RPMI8226 (cell line): ENCODE data around the gene CDC27.
"Not testable (repeated sequence)": the region's sequence is repeated elsewhere in the genome, so short reads cannot be mapped to it uniquely, and the experiment has no call there.

Experiments
- DNase-seq: peaks from one replicate; pipeline ENCODE4 v3.0.0-alpha.2; 2015

Gene CDC27

DNA sequence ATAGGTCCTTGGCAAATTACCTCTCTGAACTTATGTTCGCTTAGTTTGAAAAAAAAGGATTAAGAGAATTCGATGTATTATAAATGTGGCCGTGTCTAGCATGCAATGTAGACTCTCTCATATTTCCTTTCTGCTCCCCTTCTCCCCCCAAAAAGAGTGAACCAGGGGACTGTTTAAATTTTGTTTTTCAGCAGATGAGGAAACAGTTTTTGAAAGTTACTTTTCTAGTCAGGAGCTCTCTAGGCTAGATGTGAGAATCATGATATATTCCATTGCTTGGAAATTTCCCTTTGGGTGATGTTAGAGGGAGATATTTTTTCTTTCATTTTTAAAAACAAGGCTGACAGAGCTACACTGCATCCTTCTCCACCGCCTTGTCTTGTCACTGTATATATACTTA, 1.1 kb upstream of the CDC27 start:
- no peak for DNase-seq

- DNase-seq: no peak
These were observed 690 bp upstream of the CDC27 start for GRCh38 chr17:47189732-47190237.

- DNase-seq: peak; percentile 22
These were observed 722 bp downstream of the CDC27 start for GRCh38 chr17:47188271-47188875.

- DNase-seq: no peak
These were observed 4.4 kb downstream of the CDC27 start for GRCh38 chr17:47184681-47185080.

DNA sequence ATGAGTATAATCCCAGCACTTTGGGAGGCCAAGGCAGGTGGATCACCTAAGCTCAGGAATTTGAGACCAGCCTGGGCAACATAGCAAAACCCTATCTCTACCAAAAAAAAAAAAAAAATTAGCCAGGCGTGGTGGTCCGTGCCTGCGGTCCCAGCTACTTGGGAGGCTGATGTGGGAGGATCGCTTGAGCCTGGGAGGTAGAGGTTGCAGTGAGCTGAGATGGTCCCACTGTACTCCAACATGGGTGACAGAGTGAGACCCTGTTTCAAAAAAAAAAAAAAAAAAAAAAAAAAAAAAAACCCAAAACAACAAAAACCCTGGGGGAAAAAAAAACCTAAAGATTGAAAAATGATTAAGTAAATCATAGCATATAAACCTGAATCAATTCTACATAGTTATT, 8.1 kb downstream of the CDC27 start:
- DNase-seq: not testable (repeated sequence)

- no peak for DNase-seq
These were observed 8.8 kb downstream of the CDC27 start for GRCh38 chr17:47180337-47180736.

GRCh38 chr17:47179141-47179540, 10.0 kb downstream of the CDC27 start:
- DNase-seq: no peak

GRCh38 chr17:47177261-47177660, 11.8 kb downstream of the CDC27 start:
- DNase-seq: no peak

DNA sequence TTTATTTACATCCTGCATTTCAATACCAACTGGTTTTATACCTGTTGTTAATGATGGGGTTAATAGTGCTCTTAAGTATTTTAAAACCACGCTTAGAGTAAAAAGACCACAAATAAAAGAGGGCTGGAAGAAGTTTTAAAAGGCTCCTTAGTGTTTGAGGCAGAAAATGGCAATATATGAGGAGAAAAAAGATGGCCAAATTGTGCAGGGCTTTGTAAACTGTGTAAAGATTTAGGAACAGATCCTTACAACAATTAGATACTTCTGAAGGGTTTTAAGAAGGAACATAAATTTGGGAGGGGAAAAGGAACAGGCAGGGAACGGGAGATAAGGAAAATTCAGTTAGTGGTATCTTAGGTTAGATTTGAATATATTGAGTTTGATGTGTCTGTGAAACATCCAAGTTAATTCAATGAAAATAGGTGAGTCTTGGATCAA, 12.7 kb downstream of the CDC27 start:
- DNase-seq: no peak

DNA sequence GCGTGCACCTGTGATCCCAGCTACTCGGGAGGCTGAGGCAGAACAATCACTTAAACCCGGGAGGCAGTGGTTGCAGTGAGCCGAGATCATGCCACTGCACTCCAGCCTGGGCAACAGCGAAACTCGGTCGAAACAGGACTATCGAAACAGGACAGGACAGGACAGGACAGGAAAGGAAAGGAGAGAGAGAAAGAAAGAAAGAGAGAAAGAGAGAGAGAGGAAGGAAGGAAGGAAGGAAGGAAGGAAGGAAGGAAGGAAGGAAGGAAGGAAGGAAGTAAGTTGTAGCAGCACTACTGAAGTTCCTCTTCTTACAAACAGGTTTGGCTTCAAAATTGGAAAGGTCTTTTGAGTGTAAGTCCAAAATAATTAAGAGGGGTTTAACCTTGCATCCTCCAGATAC, 14.3 kb downstream of the CDC27 start:
- not testable (repeated sequence) for DNase-seq

- DNase-seq: no peak
These were observed 16.2 kb downstream of the CDC27 start for GRCh38 chr17:47172696-47173565.

DNA sequence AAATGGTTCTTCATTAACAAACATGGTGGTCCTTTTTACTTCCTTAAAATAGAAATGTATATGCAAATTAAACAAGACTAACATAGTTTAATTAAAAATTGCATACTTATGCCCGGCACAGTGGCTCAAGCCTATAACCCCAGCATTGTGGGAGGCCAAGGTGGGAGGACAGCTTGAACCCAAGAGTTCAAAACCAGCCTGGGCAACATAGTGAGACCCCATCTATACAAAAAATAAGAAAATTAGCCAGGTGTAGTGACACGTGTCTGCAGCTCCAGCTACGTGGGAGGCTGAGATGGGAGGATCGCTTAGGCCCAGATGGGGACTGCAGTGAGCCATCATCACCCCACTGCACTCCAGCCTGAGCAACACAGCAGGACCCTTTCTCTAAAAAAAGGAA, 18.4 kb downstream of the CDC27 start:
- no peak for DNase-seq

GRCh38 chr17:47168896-47169295, 20.2 kb downstream of the CDC27 start:
- DNase-seq: not testable (repeated sequence)

GRCh38 chr17:47166854-47167253, 22.2 kb downstream of the CDC27 start:
- not testable (repeated sequence) for DNase-seq

- DNase-seq: no peak
These were observed 24.0 kb downstream of the CDC27 start for GRCh38 chr17:47165137-47165536.

DNA sequence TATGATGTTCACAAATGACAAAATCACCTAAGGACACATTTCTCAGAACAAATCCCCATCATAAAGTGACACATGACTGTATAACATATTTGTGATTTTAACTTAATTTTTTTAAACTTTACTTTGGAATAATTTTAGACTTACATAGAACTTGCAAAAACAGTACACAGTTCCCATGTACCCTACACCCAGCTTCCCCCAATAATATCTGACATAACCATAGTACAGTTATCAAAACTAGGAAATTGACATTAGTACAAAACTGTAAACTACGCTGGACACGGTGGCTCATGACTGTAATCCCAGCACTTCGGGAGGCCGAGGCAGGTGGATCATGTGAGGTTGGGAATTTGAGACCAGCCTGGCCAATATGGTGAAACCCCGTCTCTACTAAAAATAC, 24.8 kb downstream of the CDC27 start:
- DNase-seq: no peak

DNA sequence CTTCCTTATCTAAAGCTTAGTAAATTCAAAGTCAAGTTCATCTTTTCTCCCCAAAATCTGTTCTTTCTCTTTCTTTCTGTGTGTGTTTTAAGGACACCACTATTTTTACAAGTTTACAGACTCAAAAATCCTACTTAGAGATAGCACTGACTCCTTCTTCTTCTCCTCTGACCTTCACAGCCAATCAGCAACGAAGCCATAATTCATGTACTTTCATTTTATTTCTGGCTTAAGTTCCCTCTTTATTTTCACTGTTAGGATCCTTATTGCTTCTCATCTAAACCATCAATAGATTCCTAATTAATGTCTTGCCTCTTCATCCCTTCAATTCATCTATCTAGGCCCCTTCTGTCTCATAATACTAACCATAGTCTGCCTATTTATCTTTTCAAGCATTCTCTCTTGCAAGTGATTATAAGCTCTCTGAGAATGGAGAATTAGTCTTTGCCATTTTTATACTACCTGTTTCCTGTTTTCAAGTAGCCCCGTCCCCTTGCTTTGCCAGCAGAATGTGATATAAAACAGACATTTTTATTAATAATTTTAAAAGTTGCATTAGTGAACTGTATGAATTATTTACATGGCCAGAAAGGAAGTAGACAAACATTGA, 27.0 kb downstream of the CDC27 start:
- no peak for DNase-seq

DNA sequence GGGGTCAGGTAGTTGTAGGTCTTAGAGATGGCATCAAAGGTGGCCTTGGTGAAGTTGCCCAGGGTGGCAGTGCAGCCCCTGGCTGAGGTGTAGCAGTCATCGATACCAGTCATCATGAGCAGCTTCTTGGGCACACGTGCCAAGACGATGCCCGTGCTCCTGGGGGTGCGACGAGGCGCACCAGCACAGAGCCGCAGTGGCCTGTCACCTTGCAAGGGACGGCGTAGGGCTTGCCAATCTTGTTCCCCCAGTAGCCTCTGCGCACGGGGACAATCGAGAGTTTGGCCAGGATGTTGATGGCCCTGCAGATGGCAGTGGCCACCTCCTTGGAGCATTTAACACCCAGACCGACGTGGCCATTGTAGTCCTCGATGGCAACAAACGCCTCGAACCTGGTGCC, 29.8 kb downstream of the CDC27 start:
- no peak for DNase-seq

- no peak for DNase-seq
These were observed 43.7 kb downstream of the CDC27 start for GRCh38 chr17:47145351-47145750.

DNA sequence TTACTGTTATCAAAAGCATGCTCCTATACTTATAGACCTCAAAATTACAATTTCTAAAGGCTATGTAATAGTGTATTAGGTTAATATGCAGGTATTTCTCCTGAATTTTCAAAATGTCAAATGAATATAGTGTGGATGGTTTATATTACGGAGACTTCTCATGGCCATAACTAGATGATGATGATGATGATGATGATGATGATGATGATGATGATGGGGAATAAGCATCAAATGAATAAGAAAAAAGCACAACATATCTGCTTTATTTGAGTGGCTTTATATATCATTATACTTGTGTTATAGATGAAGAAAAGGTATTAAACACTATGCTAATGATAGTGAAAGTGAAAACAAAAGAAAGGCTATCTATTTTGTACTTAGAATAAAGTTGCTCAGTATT, 53.9 kb downstream of the CDC27 start:
- no peak for DNase-seq

GRCh38 chr17:47134354-47134753, 54.7 kb downstream of the CDC27 start:
- not testable (repeated sequence) for DNase-seq

- DNase-seq: no peak
These were observed 57.3 kb downstream of the CDC27 start for GRCh38 chr17:47131761-47132160.

DNA sequence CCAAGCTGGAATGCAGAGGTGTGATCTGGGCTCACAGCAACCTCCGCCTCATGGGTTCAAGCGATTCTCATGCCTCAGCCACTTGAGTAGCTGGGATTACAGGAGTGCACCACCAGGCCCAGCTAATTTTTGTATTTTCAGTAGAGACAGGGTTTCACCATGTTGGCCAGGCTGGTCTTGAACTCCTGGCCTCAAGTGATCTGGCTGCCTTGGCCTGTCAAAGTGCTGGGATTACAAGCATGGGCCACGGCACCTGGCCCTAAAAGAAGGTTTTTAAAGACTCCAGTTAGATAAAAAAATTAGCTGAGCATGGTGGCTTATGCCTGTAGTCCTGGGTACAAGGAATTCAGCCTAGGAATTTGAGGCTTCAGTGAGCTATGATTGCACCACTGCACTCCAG, 62.3 kb downstream of the CDC27 start:
- not testable (repeated sequence) for DNase-seq

- not testable (repeated sequence) for DNase-seq
These were observed 65.8 kb downstream of the CDC27 start for GRCh38 chr17:47123262-47123661.
